Measurements from ENCODE around the gene MTUS2. TPM values are rescaled to one million over a fixed set of nuclear protein-coding genes. Genes with fewer than 3 reads are reported as not detected.

Gene MTUS2
- not detected in 5 replicates for total RNA-seq (2022; extraction: Qiagen RNA extraction; ENCODE audit: low read depth)

GRCh38 chr13:28820099-28821051 is at the start of gene MTUS2:
Gene MTUS2 (plus strand): TSS chr13:28820339.

Other genes with a start within 250 kb of the MTUS2 start
- gene POMP, start 161.2 kb upstream of the MTUS2 start, total RNA-seq (2022; extraction: Qiagen RNA extraction; ENCODE audit: low read depth) = 115 to 124 TPM (median 119 TPM) in 5 replicates
- gene SLC46A3, start 101.4 kb upstream of the MTUS2 start, total RNA-seq (2022; extraction: Qiagen RNA extraction; ENCODE audit: low read depth) = 1.5 to 2.0 TPM (median 1.9 TPM) in 5 replicates